HepG2 (cell line): ENCODE results near the gene FEV. TPM values are rescaled to one million over a fixed set of nuclear protein-coding genes. Genes with fewer than 3 reads are reported as not detected.

Experiments
- ADNP ChIP-seq: sonication (generic); formaldehyde crosslinking; IDR thresholded peaks from 2 replicates; pipeline ENCODE4 v1.4.0; 2020; ENCODE audit warnings: missing genetic modification reagents
- MBD4 ChIP-seq: IDR thresholded peaks from 2 replicates; pipeline ENCODE4 v1.6.1; 2012; ENCODE audit warnings: low read length, inconsistent platforms, borderline replicate concordance
- PHF8 ChIP-seq: sonication (generic); formaldehyde crosslinking; IDR thresholded peaks from 2 replicates; pipeline ENCODE4 v1.5.0; 2020; ENCODE audit warnings: missing genetic modification reagents
- SP4 ChIP-seq: sonication (generic); formaldehyde crosslinking; IDR thresholded peaks from 2 replicates; pipeline ENCODE4 v1.8.1; 2023; ENCODE audit warnings: mild to moderate bottlenecking, missing genetic modification reagents
- TBP ChIP-seq: sonication (generic); formaldehyde crosslinking; IDR thresholded peaks from 2 replicates; pipeline ENCODE4 v1.5.0; 2020; ENCODE audit warnings: missing genetic modification reagents
- TEAD3 ChIP-seq: optimal IDR thresholded peaks from 2 replicates; pipeline ENCODE3; 2016; ENCODE audit warnings: borderline replicate concordance
- U2AF2 ChIP-seq: fragments of 200-400 bp; formaldehyde crosslinking; IDR thresholded peaks from 2 replicates; pipeline ENCODE4 v1.6.1; 2017; ENCODE audit warnings: low read depth, mild to moderate bottlenecking, low read length
- ZFAT ChIP-seq: sonication (generic); formaldehyde crosslinking; conservative IDR thresholded peaks from 2 replicates; pipeline ENCODE4 v1.8.1; 2023; ENCODE audit warnings: missing genetic modification reagents, inconsistent platforms
- ZNF205 ChIP-seq: IDR thresholded peaks from 2 replicates; pipeline ENCODE4 v1.6.1; 2018; ENCODE audit warnings: missing biosample characterization, missing genetic modification reagents
- ZNF225 ChIP-seq: sonication (generic); formaldehyde crosslinking; IDR thresholded peaks from 2 replicates; pipeline ENCODE4 v1.4.0; 2020; ENCODE audit warnings: mild to moderate bottlenecking, missing genetic modification reagents
- ZNF546 ChIP-seq: sonication (generic); formaldehyde crosslinking; conservative IDR thresholded peaks from 2 replicates; pipeline ENCODE4 v1.8.1; 2023; ENCODE audit warnings: mild to moderate bottlenecking, missing genetic modification reagents
- ZNF678 ChIP-seq: sonication (generic); formaldehyde crosslinking; IDR thresholded peaks from 2 replicates; pipeline ENCODE4 v1.4.0; 2020; ENCODE audit warnings: mild to moderate bottlenecking, missing genetic modification reagents
- ZNF724P ChIP-seq: sonication (generic); formaldehyde crosslinking; IDR thresholded peaks from 2 replicates; pipeline ENCODE4 v1.8.0; 2022; ENCODE audit warnings: missing genetic modification reagents, borderline replicate concordance
- ZNF839 ChIP-seq: sonication (generic); formaldehyde crosslinking; IDR thresholded peaks from 2 replicates; pipeline ENCODE4 v1.4.0; 2020; ENCODE audit warnings: missing genetic modification reagents, mild to moderate bottlenecking, borderline replicate concordance
- polyA plus RNA-seq, 8 experiments: library from polyadenylated mRNA; depleted of rRNA in 3 of 8; stranded (reverse) in 7 of 8; unstranded in 1 of 8; fragments of >200 nt; fragmentation: Illumina TruSeq in 4 of 8; extraction: Trizol in 4 of 8; gene quantifications; 2 replicates each; pipeline versions ENCODE4 v1.2.1 to v1.2.3, GENCODE V29; 2011 to 2016; ENCODE audit warnings: low read depth in 4 of 8, missing spikeins in 1 of 8, mixed read lengths in 1 of 8; ENCODE audit not compliant: insufficient read depth in 1 of 8
- total RNA-seq, 5 experiments: library from RNA; depleted of rRNA; stranded (reverse); fragments of >200 nt; fragmentation: Illumina TruSeq; extraction: Trizol; gene quantifications; 2 replicates each; pipeline ENCODE4 v1.2.3, GENCODE V29; 2016; ENCODE audit warnings: low read depth in 1 of 5
- TF ChIP-seq, protein P1 (sequence below): sonication (generic); formaldehyde crosslinking; IDR thresholded peaks from 2 replicates; pipeline ENCODE4 v1.5.0; 2020; ENCODE audit warnings: mild to moderate bottlenecking, missing genetic modification reagents
- TF ChIP-seq, protein P2 (sequence below): sonication (generic); formaldehyde crosslinking; IDR thresholded peaks from 2 replicates; pipeline ENCODE4 v1.8.1; 2023; ENCODE audit warnings: mild to moderate bottlenecking, moderate library complexity, missing genetic modification reagents
- TF ChIP-seq, protein P3 (sequence below): sonication (generic); formaldehyde crosslinking; IDR thresholded peaks from 2 replicates; pipeline ENCODE4 v1.4.0; 2020; ENCODE audit warnings: mild to moderate bottlenecking, missing genetic modification reagents
- TF ChIP-seq, protein P4 (sequence below): sonication (generic); formaldehyde crosslinking; IDR thresholded peaks from 2 replicates; pipeline ENCODE4 v1.5.1; 2020; ENCODE audit warnings: missing genetic modification reagents, mild to moderate bottlenecking, borderline replicate concordance
- TF ChIP-seq, protein P5 (sequence below): sonication (generic); formaldehyde crosslinking; IDR thresholded peaks from 2 replicates; pipeline ENCODE4 v1.8.1; 2022; ENCODE audit warnings: mild to moderate bottlenecking, missing genetic modification reagents

The FEV gene
- total and polyA plus RNA-seq, 2 of the 13 experiments (the other 11 are each of a cell fraction or from before 2014, with no cell fraction given): not detected

DNA sequence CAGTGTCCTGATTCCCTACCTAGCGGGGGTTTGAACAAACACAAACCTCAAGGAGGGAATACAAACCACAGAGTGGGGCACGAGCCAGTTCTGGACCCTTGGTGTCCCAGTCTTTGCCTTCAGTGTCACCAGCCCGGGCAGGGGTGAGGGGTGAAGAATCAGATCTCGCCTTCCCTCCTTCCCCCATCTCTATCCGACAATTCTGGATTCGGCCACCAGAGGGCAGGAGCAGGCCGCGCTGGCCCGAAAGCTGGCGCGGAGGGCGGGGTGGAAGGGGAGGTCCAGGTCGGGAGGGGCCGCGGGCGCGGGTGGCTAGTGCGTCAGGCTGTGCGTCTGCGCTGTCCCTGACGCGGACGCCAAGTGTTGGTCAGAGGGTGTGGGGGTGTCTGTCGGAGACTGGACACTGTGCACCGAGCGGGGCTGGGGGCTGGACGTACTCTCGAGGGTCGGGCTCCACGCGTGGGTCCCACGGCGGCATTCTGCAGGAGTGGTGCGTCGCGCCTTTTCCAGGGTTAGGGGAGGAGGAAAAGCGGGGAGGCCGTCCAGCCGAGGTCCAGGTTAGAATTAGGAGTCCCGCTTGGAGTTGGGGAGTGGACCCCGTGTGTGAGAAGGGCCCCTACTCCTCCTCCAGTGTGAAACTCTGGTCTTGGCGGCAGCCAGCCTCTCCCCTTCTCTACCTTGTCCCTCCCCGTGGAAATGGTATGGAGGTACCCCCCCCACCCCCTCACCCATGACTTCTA, 11.2 kb upstream of the FEV start (continued):
- TF ChIP-seq, protein P1, sequence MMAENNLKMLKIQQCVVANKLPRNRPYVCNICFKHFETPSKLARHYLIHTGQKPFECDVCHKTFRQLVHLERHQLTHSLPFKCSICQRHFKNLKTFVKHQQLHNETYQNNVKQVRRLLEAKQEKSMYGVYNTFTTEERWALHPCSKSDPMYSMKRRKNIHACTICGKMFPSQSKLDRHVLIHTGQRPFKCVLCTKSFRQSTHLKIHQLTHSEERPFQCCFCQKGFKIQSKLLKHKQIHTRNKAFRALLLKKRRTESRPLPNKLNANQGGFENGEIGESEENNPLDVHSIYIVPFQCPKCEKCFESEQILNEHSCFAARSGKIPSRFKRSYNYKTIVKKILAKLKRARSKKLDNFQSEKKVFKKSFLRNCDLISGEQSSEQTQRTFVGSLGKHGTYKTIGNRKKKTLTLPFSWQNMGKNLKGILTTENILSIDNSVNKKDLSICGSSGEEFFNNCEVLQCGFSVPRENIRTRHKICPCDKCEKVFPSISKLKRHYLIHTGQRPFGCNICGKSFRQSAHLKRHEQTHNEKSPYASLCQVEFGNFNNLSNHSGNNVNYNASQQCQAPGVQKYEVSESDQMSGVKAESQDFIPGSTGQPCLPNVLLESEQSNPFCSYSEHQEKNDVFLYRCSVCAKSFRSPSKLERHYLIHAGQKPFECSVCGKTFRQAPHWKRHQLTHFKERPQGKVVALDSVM (CRISPR knock-in tag): no peak
- TF ChIP-seq PHF8 (CRISPR knock-in tag): 0 out of 2 replicates have a peak, but pooled peaks have one; percentile 22
- TF ChIP-seq ZNF205 (CRISPR knock-in tag): no peak
- TF ChIP-seq ZNF678: no peak
- no peak for TF ChIP-seq ZNF724P (CRISPR knock-in tag)
- no peak for TF ChIP-seq MBD4
- TF ChIP-seq, protein P2, sequence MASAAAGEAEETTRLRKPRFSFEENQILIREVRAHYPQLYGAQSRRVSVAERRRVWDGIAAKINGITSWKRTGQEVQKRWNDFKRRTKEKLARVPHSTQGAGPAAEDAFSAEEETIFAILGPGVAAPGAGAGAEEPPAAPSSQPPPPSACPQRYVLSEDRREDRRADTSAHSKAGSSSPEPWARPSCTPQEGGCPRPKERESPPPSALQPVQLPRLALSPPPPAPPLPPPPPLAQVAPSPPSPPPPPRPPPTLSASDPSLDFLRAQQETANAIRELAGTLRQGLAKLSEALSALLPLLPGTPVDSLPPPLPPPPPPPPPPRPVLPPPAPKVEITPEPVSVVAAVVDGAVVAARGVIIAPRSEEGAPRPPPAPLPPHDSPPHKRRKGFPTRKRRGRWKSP (CRISPR knock-in tag): peak; percentile 84; the same call in 1 of the 2 replicates
- 0 out of 2 replicates have a peak, but pooled peaks have one; percentile 53 for TF ChIP-seq ZNF225 (CRISPR knock-in tag)
- no peak for TF ChIP-seq ZNF546 (CRISPR knock-in tag)
- TF ChIP-seq, protein P3, sequence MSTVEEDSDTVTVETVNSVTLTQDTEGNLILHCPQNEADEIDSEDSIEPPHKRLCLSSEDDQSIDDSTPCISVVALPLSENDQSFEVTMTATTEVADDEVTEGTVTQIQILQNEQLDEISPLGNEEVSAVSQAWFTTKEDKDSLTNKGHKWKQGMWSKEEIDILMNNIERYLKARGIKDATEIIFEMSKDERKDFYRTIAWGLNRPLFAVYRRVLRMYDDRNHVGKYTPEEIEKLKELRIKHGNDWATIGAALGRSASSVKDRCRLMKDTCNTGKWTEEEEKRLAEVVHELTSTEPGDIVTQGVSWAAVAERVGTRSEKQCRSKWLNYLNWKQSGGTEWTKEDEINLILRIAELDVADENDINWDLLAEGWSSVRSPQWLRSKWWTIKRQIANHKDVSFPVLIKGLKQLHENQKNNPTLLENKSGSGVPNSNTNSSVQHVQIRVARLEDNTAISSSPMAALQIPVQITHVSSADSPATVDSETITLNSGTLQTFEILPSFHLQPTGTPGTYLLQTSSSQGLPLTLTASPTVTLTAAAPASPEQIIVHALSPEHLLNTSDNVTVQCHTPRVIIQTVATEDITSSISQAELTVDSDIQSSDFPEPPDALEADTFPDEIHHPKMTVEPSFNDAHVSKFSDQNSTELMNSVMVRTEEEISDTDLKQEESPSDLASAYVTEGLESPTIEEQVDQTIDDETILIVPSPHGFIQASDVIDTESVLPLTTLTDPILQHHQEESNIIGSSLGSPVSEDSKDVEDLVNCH: no peak
- TF ChIP-seq TEAD3 (CRISPR knock-in tag): peak; percentile 62
- TF ChIP-seq U2AF2: no peak
- TF ChIP-seq, protein P4, sequence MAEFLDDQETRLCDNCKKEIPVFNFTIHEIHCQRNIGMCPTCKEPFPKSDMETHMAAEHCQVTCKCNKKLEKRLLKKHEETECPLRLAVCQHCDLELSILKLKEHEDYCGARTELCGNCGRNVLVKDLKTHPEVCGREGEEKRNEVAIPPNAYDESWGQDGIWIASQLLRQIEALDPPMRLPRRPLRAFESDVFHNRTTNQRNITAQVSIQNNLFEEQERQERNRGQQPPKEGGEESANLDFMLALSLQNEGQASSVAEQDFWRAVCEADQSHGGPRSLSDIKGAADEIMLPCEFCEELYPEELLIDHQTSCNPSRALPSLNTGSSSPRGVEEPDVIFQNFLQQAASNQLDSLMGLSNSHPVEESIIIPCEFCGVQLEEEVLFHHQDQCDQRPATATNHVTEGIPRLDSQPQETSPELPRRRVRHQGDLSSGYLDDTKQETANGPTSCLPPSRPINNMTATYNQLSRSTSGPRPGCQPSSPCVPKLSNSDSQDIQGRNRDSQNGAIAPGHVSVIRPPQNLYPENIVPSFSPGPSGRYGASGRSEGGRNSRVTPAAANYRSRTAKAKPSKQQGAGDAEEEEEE: no peak
- TF ChIP-seq ADNP: no peak
- TF ChIP-seq, protein P5, sequence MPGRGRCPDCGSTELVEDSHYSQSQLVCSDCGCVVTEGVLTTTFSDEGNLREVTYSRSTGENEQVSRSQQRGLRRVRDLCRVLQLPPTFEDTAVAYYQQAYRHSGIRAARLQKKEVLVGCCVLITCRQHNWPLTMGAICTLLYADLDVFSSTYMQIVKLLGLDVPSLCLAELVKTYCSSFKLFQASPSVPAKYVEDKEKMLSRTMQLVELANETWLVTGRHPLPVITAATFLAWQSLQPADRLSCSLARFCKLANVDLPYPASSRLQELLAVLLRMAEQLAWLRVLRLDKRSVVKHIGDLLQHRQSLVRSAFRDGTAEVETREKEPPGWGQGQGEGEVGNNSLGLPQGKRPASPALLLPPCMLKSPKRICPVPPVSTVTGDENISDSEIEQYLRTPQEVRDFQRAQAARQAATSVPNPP (CRISPR knock-in tag): 0 out of 2 replicates have a peak, but pooled peaks have one; percentile 26
- no peak for TF ChIP-seq ZNF839 (CRISPR knock-in tag)
- TF ChIP-seq SP4 (CRISPR knock-in tag): no peak; the same call in 1 of the 2 replicates
- TF ChIP-seq ZFAT (CRISPR knock-in tag): no peak
- no peak for TF ChIP-seq TBP (CRISPR knock-in tag)
